ENCODE measurements around the gene GGCX.

DNA sequence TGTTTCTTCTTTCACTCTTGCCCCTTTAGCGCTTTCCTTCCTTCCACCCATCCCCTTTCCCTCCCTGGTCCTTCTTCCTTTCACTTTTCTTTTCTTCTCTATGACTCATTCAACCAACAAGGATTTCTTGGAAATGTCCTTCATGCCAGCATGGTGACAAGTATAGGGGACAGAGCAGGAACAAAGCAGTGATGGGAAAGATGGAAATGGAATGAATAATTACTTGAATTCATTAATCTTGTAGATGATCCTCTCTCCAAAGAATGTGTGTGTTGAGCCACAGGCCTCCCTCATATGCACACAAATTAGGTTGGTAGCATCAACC, 24.4 kb upstream of the GGCX start:
- TF ChIP-seq, protein P1, sequence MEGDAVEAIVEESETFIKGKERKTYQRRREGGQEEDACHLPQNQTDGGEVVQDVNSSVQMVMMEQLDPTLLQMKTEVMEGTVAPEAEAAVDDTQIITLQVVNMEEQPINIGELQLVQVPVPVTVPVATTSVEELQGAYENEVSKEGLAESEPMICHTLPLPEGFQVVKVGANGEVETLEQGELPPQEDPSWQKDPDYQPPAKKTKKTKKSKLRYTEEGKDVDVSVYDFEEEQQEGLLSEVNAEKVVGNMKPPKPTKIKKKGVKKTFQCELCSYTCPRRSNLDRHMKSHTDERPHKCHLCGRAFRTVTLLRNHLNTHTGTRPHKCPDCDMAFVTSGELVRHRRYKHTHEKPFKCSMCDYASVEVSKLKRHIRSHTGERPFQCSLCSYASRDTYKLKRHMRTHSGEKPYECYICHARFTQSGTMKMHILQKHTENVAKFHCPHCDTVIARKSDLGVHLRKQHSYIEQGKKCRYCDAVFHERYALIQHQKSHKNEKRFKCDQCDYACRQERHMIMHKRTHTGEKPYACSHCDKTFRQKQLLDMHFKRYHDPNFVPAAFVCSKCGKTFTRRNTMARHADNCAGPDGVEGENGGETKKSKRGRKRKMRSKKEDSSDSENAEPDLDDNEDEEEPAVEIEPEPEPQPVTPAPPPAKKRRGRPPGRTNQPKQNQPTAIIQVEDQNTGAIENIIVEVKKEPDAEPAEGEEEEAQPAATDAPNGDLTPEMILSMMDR (IDR thresholded peaks at IDR 0.05; ENCODE audit: poor library complexity): no peak
- TF ChIP-seq EZH2phosphoT487 (IDR thresholded peaks at IDR 0.05; ENCODE audit: low read depth, severe bottlenecking, unreplicated experiment) (no peak), EZH2 (IDR thresholded peaks at IDR 0.05; ENCODE audit: borderline replicate concordance) (no peak)

Measured in hepatocyte (in vitro differentiated cells).